Measurements from ENCODE around the gene ARPC5L.

Gene ARPC5L

DNA sequence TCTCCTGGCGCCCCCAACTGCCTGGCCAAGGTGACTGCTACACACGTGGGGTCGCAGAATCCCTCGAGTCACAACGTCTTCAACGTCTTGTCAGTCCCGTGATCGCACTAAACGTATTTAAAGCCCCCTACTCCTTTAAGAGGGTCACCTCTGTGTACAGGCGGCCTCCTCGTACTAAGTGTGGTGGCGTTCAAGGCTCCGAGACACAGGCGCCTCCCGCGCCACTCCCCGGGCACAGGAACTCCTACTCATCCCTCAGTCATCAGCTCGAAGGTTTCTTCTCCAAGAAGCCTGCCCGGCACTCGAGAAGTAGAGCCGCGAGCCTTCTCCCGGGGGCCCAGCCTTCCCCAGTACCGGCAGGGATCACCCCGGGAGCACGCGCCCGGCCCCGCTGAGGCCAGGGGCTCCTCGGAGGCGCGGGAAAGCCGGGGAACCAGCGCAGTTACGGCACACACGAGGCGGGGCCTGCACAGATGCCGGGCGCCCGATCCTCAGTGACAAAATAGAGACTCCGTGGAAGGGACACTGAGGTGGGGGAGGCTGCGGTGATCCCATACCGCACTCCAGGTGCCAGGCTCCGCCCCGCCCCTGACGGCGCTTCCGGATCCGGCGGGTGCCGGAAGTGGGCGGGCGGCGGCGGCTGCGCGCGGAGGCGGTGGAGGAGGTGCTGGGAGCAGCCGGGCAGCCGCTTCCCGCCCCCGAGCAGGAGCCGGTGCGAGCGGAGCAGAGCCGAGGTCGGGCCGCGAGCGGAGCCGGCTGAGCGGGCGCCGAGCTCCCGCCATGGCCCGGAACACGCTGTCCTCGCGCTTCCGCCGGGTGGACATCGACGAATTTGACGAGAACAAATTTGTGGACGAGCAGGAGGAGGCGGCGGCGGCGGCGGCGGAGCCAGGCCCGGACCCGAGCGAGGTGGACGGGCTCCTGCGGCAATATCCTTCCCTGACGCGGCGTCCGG is 6.9 kb downstream of the ARPC5L start:
- peak; percentile 66 for DNase-seq (ENCODE audit: low read depth)

- DNase-seq (ENCODE audit: low read depth): no peak
These were observed 7.6 kb downstream of the ARPC5L start for GRCh38 chr9:124869466-124869985.

DNA sequence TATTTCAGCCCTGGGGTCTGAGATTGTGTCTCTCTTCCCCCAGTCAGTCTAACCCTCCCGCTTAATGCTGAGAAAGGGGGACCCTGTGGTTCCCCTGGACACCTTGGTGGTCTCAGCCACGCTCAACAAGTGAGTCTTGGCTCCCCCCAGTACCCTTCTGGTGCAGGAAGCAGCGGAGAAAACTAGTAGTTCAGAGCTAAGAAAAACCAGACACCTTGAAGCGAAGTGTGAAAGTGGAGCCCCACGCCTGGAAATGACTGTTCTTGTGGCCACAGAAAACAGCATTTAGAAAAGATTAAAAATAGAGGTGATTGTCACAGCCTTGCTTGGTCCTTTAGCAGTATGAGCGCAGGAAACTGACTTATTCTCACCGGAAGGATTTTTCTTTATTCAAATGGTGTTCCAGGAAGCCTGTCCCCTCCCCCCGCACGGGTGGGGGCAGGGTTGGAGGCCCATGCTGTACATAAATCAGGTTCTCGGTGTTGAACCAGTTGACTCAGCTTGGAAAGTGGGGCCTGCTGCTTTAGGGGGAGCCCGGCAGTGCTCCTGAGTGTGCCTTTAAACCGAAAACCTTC is 8.1 kb downstream of the ARPC5L start:
- DNase-seq (ENCODE audit: low read depth): peak; percentile 76

- no peak for DNase-seq (ENCODE audit: low read depth)
These were observed 8.8 kb downstream of the ARPC5L start for GRCh38 chr9:124870723-124871122.

GRCh38 chr9:124871156-124871561 is 9.2 kb downstream of the ARPC5L start:
- no peak for DNase-seq (ENCODE audit: low read depth)

DNA sequence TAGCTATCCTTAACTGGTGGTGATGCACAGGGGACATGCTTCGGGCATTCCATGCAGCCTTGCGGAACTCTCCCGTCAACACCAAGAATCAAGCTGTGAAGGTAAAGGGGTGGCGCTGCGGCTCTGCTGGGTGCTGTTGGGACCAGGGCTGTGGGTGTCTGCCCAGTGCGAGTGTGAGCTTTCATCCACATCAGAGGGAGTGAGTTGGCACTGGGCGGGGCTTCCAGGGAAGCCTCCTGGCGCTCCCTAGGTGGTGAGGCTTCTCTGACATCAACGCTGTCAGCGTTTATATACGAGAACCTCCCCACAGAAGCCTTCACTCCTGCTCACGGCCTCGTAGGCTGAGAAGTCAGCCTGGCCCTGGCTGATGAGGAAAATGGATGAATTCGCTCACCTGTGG is 11.7 kb downstream of the ARPC5L start:
- peak; percentile 61 for DNase-seq (ENCODE audit: low read depth)

GRCh38 chr9:124875501-124875900 is 13.6 kb downstream of the ARPC5L start:
- no peak for DNase-seq (ENCODE audit: low read depth)

- no peak for DNase-seq (ENCODE audit: low read depth)
These were observed 15.3 kb downstream of the ARPC5L start for GRCh38 chr9:124877021-124877782.

DNA sequence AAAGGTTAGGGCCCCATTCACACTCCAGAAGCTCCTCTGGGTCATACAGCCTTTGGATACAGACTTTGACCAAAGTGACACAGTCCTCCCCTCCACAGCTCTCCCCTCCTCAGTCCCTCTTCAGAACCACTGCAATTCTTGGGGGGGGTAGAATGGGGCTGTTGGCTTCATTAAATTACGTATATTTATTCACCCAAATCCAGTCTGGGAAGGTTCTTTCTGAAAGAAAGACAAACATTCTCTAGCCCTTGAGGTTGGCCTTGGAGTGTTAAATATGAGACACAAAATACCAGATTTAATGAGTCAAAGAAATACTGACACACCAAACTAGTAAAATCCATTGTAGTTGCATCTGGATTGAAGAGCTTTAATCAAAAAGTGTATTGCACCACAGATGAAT is 16.1 kb downstream of the ARPC5L start:
- DNase-seq (ENCODE audit: low read depth): no peak

GRCh38 chr9:124878518-124878917 is 16.6 kb downstream of the ARPC5L start:
- DNase-seq (ENCODE audit: low read depth): no peak

- DNase-seq (ENCODE audit: low read depth): no peak
These were observed 17.3 kb downstream of the ARPC5L start for GRCh38 chr9:124879226-124879625.

- no peak for DNase-seq (ENCODE audit: low read depth)
These were observed 18.6 kb downstream of the ARPC5L start for GRCh38 chr9:124880501-124880900.

- DNase-seq (ENCODE audit: low read depth): no peak
These were observed 19.3 kb downstream of the ARPC5L start for GRCh38 chr9:124881138-124881743.

GRCh38 chr9:124882231-124882630 is 20.3 kb downstream of the ARPC5L start:
- no peak for DNase-seq (ENCODE audit: low read depth)

DNA sequence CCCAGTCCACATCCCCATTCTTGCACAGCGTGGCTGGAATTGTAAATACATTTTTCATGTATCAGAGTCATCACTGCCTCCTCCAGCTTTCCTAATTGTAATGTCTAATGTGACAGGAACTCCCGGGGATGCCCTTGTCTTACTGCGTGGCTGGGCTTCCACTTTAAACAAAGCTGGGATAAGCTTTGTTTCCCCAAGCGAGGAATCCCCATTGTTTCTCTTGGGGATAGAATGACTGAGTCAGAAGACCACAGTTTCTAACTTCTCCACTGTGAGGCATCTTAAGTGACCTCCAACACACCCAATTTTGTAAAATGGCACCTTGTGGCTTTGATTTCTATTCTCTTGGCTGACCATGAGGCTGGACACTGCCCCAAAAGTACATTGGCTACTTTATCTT is 22.4 kb downstream of the ARPC5L start:
- DNase-seq (ENCODE audit: low read depth): no peak

DNA sequence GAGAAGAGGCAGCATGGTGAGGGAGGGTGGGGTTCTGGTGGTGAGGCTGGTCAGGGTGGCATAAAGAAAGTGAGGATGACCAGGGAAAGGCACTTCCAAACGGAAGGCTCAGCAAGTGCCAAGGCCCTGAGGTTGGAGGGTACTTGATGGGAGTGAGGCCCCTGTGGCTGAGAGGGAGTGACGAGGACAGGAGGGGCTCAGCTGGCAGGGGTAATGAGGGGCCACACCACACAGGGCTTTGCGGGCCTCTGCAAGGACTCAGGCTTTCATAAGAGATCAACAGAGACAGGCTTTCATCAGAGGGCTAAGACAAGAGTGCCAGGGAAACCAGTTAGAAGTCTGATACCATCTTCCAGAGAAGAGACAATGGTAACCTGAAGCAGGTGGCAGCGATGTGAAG is 23.6 kb downstream of the ARPC5L start:
- DNase-seq (ENCODE audit: low read depth): no peak

DNA sequence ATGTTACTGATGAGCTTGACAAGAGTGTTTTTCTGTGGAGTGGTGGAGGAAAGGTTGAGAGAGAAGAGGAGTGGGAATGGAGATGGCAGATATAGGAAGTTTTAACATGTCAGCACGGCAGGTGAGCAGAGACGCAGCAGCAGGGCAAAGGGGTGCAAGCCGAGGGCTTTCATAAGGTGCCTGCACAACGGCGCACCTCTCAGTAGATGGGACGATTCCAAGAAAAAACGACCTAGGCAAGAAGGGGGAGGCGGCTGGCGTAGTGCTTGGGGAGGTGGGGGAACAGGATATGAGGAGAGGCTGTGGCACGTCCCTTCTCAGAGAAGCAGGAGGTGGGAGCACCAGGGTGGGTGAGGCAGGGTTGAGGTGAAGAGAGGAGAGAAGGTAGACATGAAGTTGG is 24.5 kb downstream of the ARPC5L start:
- DNase-seq (ENCODE audit: low read depth): no peak

- DNase-seq (ENCODE audit: low read depth): no peak
These were observed 25.0 kb downstream of the ARPC5L start for GRCh38 chr9:124886866-124887492.

- no peak for DNase-seq (ENCODE audit: low read depth)
These were observed 25.9 kb downstream of the ARPC5L start for GRCh38 chr9:124887832-124888231.

- DNase-seq (ENCODE audit: low read depth): no peak
These were observed 27.1 kb downstream of the ARPC5L start for GRCh38 chr9:124889006-124889405.

DNA sequence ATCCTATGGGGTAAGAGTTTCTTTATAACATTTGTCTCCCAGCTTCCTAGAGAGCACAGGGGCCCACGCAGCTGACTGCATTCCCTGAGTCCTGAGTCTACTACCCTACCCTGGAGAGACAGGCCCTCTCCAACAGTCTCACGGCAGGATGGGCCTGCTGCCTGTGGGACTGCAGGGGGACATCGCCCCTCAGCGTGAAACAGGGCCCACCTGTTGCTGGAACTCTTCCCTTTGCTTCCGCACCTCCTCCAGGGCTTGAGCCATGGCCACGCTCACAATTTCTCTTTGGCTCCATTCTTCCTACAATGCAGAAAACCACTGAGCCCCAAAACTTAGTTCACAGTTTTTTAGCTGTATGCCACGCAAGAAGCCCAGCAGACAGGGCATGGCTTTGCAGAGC is 28.2 kb downstream of the ARPC5L start:
- DNase-seq (ENCODE audit: low read depth): no peak

Measured in amniotic epithelial cell (primary cell).